ENCODE data around the gene DOCK6.

DOCK6 gene

DNA sequence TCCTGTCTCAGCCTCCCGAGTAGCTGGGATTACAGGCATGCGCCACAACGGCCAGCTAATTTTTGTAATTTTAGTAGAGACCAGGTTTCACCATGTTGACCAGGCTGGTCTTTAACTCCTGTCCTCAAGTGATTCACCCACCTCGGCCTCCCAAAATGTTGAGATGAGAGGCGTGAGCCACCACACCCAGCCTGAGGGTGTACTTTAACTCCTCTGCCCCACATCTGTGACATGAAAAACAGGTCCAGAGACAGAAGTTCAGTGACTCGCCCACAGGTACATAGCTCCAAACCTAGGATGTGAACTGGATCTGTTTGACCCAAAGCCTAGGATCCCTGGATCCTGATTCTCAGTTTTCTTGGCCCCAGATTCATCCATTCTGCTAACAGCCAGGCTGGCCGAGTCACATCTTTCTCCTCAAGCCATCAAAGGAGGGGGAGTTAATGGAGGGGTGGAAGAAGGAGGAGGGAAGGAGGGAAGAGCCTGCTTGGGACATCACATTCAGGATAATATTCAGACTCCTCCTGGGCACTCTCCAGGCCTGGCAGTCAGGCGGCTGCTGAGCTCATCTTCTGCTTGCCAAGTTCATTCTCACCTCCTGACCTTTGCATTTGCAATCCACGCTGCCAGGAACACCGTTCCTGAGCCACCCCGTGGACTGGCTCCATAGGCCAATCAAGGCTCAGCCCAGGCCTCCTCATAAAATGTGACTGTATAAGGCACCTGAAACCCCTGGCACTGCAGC lies 109.8 kb downstream of the DOCK6 start:
- no peak for TF ChIP-seq CTCF (IDR thresholded peaks at IDR 0.05; ENCODE audit: borderline replicate concordance, insufficient read depth, low read depth, low read length)
- no peak overlapping the region for H3K4me3 ChIP-seq (ENCODE audit: low read depth, low read length)

DNA sequence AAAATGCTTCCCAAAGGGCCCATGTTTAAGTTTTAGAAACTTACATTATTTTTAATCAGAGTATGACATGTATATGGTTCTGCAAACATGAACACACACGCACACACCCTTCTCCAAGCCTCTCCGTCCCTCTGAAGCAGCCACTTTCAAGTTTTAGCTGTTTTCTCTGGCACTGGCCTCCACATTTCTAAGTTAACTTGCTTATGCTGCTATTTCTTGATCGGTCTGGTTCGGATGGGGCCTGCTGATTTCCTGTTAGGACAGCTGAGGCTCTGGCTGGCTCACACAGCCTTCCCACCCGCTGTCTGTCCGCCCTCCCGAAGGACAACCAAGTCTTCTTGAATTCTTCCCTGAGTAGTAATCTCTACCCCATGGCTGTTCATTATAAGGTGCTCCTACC lies 111.1 kb downstream of the DOCK6 start:
- TF ChIP-seq CTCF (IDR thresholded peaks at IDR 0.05; ENCODE audit: borderline replicate concordance, insufficient read depth, low read depth, low read length) = no peak
- H3K4me3 ChIP-seq (ENCODE audit: low read depth, low read length) = no peak overlapping the region
